Thoracic aorta (tissue), 2 donors: ENCODE measurements around the gene BCL6. TPM values are rescaled to one million over a fixed set of nuclear protein-coding genes. Genes with fewer than 3 reads are reported as not detected.

Source experiments
- ATAC-seq: fragments of 150-250 bp; one replicate; pipeline ENCODE4 v1.8.0; 2017; ENCODE audit warnings: low read depth; ENCODE audit not compliant: insufficient number of reproducible peaks, low FRiP score
- DNase-seq: peaks from one replicate; pipeline ENCODE4 v3.0.0-alpha.2; 2020; ENCODE audit warnings: low spot score
- H3K27ac ChIP-seq, 2 donors: fragments of 200-600 bp; sonication (generic); 1 replicate in 1 of 2; 2 replicates in 1 of 2; pipeline ENCODE4 v1.5.1; 2016; ENCODE audit warnings: mild to moderate bottlenecking in 2 of 2, moderate library complexity in 2 of 2
- H3K27me3 ChIP-seq: fragments of 200-600 bp; sonication (generic); replicated peaks from 2 replicates; pipeline ENCODE4 v1.6.0; 2016; ENCODE audit warnings: mild to moderate bottlenecking; ENCODE audit not compliant: insufficient read depth
- H3K36me3 ChIP-seq: fragments of 200-600 bp; sonication (generic); one replicate; pipeline ENCODE4 v1.5.1; 2016
- H3K4me1 ChIP-seq, 2 donors: fragments of 200-600 bp; sonication (generic); 1 replicate in 1 of 2; 2 replicates in 1 of 2; pipeline versions ENCODE4 v1.5.1 to v1.6.0; 2016; ENCODE audit warnings: low read depth in 2 of 2, mild to moderate bottlenecking in 1 of 2; ENCODE audit not compliant: control insufficient read depth in 1 of 2
- H3K4me3 ChIP-seq: fragments of 200-600 bp; sonication (generic); 2 replicates; pipeline ENCODE4 v1.5.1; 2016; ENCODE audit warnings: mild to moderate bottlenecking
- H3K9me3 ChIP-seq: fragments of 200-600 bp; sonication (generic); 2 replicates; pipeline ENCODE4 v1.5.1; 2016
- CTCF ChIP-seq: fragments of 200-600 bp; sonication (generic); IDR thresholded peaks from one replicate; pipeline ENCODE4 v1.5.1; 2019; ENCODE audit warnings: antibody characterized with exemption
- total RNA-seq, 2 donors: library from RNA; depleted of rRNA; stranded (reverse); fragments of >200 nt; gene quantifications; one replicate each; pipeline versions ENCODE4 v1.1.0 to v1.2.3, GENCODE V29; 2016

Gene BCL6
- total RNA-seq, 2 donors from 2014 or later: 148 to 169 TPM

GRCh38 chr3:187721055-187721454, 24.2 kb downstream of the BCL6 start:
- Histone ChIP-seq H3K9me3 (no peaks in the 10 kb centered on the region), H3K27me3 (no peaks in the 10 kb centered on the region), H3K27ac (no peak overlapping the region), H3K36me3 (peaks cover 49% of the 10 kb centered on the region), H3K4me3 (no peak overlapping the region), H3K4me1 (no peaks in the 10 kb centered on the region)
- no peak for DNase-seq
- no peak for ATAC-seq
- TF ChIP-seq CTCF: no peak

- no peaks in the 10 kb centered on the region for H3K4me1 ChIP-seq
- no peak overlapping the region for H3K4me3 ChIP-seq
- H3K27me3 ChIP-seq: no peaks in the 10 kb centered on the region
- DNase-seq: no peak
- H3K9me3 ChIP-seq: no peaks in the 10 kb centered on the region
- peaks cover 42% of the 10 kb centered on the region for H3K36me3 ChIP-seq
- H3K27ac ChIP-seq: no peak overlapping the region
- TF ChIP-seq CTCF: no peak
- no peak for ATAC-seq
Measured at GRCh38 chr3:187720337-187720670, 25.0 kb downstream of the BCL6 start.

GRCh38 chr3:187719628-187720336, 25.5 kb downstream of the BCL6 start:
- no peak for TF ChIP-seq CTCF
- DNase-seq: no peak
- no peak for ATAC-seq
- H3K36me3 ChIP-seq: peaks cover 36% of the 10 kb centered on the region
- H3K27ac ChIP-seq: no peak overlapping the region
- no peak overlapping the region for H3K4me3 ChIP-seq
- H3K27me3 ChIP-seq: no peaks in the 10 kb centered on the region
- no peaks in the 10 kb centered on the region for H3K9me3 ChIP-seq
- no peaks in the 10 kb centered on the region for H3K4me1 ChIP-seq

GRCh38 chr3:187718802-187719201, 26.5 kb downstream of the BCL6 start:
- no peak overlapping the region for H3K27ac ChIP-seq
- TF ChIP-seq CTCF: no peak

GRCh38 chr3:187717572-187717971, 27.7 kb downstream of the BCL6 start:
- DNase-seq (no peak), ATAC-seq (no peak)
- Histone ChIP-seq H3K27ac (no peak overlapping the region), H3K9me3 (no peaks in the 10 kb centered on the region), H3K36me3 (peaks cover 15% of the 10 kb centered on the region), H3K4me1 (no peaks in the 10 kb centered on the region), H3K4me3 (no peak overlapping the region), H3K27me3 (no peaks in the 10 kb centered on the region)
- no peak for TF ChIP-seq CTCF

More at GRCh38 chr3:187718802-187719201, 26.5 kb downstream of the BCL6 start:
- DNase-seq (no peak), ATAC-seq (no peak)
- Histone ChIP-seq H3K27me3 (no peaks in the 10 kb centered on the region), H3K4me1 (no peaks in the 10 kb centered on the region), H3K9me3 (no peaks in the 10 kb centered on the region), H3K36me3 (peaks cover 27% of the 10 kb centered on the region), H3K4me3 (no peak overlapping the region)
